ENCODE results near the gene LRRK1.

DNA sequence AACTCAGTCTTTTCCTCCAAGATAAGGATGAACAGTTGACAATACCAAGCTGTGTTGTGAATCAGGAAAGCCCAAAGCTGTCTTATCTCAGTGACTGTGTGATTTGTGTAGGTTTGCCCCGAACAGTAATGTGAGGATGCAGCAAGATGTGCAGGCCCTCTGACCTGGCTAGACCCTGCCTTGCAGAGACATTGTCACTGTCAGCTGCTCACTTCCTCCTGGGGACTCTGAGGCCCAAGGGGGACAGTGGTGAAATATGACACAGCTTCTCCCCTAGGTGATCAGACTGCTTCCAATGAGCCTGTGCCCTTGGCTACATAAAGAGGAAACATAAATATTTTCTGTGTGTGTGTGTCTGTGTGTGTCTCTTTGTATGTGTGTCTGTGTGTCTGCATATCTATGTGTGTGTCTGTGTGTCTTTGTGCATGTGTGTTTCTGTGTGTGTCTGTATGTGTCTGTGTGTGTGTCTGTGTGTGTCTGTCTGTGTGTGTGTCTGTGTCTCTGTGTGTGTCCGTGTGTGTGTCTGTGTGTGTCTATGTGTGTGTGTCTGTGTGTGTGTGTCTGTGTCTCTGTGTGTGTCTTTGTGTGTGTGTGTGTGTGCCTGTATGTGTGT lies 21.7 kb downstream of the LRRK1 start:
- TF ChIP-seq, protein P1, sequence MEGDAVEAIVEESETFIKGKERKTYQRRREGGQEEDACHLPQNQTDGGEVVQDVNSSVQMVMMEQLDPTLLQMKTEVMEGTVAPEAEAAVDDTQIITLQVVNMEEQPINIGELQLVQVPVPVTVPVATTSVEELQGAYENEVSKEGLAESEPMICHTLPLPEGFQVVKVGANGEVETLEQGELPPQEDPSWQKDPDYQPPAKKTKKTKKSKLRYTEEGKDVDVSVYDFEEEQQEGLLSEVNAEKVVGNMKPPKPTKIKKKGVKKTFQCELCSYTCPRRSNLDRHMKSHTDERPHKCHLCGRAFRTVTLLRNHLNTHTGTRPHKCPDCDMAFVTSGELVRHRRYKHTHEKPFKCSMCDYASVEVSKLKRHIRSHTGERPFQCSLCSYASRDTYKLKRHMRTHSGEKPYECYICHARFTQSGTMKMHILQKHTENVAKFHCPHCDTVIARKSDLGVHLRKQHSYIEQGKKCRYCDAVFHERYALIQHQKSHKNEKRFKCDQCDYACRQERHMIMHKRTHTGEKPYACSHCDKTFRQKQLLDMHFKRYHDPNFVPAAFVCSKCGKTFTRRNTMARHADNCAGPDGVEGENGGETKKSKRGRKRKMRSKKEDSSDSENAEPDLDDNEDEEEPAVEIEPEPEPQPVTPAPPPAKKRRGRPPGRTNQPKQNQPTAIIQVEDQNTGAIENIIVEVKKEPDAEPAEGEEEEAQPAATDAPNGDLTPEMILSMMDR (IDR thresholded peaks at IDR 0.05), result no peak
- no peak for TF ChIP-seq POLR2A (IDR thresholded peaks at IDR 0.05)

Measured in uterus (tissue), 2 donors.